Measurements from ENCODE around the gene KAZALD1.

Gene KAZALD1

DNA sequence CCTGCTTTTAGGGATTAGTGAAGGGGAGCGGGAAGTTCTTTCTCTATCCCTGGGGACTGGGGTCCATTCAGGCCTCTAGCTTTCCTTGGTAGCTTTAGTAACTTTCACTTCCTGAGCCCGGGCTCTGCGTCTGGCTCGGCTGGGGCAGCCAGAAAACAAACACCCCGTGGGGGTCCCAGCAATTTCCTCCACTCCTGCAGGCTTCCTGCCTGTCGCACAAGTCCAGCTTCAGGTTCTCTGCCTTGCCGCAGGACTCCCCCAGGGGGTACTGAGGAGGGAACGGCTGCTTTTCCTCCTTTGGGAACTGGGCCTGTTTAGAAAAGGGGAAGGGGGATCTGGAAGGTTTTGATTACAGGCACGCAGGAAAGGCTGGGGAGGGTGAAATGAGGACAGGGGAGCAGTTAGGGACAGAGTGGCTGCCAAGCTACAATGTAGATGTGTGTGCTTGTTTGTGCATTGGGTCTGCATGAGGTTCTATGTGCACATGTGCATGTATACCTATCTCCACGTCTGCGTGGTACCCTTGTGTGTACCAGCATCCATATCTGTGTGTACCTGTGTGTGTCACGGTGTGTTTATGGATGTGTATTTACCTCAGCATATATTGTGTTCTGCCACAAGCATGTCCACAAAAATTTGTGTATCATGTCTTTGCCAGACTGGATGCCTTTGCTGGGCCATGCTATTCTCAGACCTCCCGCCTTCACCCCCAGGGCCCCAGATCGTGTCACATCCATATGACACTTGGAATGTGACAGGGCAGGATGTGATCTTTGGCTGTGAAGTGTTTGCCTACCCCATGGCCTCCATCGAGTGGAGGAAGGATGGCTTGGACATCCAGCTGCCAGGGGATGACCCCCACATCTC lies 2.0 kb downstream of the KAZALD1 start:
- no peak overlapping the region for H3K4me3 ChIP-seq (ENCODE audit: low read depth, low read length)
- TF ChIP-seq, protein P1, sequence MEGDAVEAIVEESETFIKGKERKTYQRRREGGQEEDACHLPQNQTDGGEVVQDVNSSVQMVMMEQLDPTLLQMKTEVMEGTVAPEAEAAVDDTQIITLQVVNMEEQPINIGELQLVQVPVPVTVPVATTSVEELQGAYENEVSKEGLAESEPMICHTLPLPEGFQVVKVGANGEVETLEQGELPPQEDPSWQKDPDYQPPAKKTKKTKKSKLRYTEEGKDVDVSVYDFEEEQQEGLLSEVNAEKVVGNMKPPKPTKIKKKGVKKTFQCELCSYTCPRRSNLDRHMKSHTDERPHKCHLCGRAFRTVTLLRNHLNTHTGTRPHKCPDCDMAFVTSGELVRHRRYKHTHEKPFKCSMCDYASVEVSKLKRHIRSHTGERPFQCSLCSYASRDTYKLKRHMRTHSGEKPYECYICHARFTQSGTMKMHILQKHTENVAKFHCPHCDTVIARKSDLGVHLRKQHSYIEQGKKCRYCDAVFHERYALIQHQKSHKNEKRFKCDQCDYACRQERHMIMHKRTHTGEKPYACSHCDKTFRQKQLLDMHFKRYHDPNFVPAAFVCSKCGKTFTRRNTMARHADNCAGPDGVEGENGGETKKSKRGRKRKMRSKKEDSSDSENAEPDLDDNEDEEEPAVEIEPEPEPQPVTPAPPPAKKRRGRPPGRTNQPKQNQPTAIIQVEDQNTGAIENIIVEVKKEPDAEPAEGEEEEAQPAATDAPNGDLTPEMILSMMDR (IDR thresholded peaks at IDR 0.05; ENCODE audit: insufficient read depth, low read depth, low read length, missing control alignments), result no peak
- no peak for DNase-seq (ENCODE audit: low read depth)

DNA sequence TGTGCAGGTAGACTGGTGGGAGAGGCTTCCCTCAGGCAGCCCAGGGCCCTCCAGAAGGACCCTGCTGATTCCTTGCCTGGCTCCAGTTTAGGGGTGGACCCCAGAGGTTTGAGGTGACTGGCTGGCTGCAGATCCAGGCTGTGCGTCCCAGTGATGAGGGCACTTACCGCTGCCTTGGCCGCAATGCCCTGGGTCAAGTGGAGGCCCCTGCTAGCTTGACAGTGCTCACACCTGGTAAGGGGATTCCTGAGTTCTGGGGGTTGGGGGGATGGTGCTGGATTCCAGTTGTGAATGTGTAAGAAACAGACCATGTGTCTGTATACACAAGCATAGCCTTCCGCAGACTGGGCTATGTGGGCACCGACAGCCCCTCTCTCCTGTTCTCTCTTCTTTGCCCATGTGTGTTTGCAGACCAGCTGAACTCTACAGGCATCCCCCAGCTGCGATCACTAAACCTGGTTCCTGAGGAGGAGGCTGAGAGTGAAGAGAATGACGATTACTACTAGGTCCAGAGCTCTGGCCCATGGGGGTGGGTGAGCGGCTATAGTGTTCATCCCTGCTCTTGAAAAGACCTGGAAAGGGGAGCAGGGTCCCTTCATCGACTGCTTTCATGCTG lies 2.7 kb downstream of the KAZALD1 start:
- no peak overlapping the region for H3K4me3 ChIP-seq (ENCODE audit: low read depth, low read length)
- DNase-seq (ENCODE audit: low read depth), result no peak
- TF ChIP-seq, protein P1 (IDR thresholded peaks at IDR 0.05; ENCODE audit: insufficient read depth, low read depth, low read length, missing control alignments), result no peak

DNA sequence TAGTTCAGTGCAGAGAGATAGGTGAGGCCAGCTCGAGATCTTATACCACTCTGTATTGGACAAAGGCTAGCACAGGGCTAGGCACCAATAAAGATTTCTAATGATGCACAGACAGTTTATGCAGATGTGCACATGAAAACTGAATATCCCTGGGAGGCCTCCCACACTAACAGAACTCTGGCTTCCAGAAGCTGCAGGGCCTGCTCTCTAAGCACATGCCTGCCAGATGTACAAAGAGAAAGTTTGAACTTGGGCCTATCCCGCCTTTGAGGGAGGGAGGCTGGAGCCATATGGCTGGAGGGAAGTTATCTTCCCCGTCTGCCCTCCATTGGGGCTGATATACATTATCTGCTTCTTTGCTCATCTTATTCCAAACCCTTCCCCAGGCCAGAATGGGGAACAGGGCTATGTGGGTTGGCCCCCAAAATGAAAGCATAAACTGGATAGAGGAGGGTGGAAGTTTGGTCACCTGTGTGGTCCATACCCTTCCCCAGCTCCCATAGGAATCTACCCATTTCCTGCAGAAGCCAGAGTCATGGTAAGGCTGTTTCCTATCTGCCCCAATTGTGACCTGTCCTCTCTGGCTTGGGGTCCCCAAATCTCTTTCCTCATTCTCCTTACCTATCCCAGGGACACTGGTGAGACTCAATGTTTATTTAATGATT lies 3.8 kb downstream of the KAZALD1 start:
- DNase-seq (ENCODE audit: low read depth), result no peak
- H3K4me3 ChIP-seq (ENCODE audit: low read depth, low read length), result no peak overlapping the region
- TF ChIP-seq, protein P1 (IDR thresholded peaks at IDR 0.05; ENCODE audit: insufficient read depth, low read depth, low read length, missing control alignments), result no peak

DNA sequence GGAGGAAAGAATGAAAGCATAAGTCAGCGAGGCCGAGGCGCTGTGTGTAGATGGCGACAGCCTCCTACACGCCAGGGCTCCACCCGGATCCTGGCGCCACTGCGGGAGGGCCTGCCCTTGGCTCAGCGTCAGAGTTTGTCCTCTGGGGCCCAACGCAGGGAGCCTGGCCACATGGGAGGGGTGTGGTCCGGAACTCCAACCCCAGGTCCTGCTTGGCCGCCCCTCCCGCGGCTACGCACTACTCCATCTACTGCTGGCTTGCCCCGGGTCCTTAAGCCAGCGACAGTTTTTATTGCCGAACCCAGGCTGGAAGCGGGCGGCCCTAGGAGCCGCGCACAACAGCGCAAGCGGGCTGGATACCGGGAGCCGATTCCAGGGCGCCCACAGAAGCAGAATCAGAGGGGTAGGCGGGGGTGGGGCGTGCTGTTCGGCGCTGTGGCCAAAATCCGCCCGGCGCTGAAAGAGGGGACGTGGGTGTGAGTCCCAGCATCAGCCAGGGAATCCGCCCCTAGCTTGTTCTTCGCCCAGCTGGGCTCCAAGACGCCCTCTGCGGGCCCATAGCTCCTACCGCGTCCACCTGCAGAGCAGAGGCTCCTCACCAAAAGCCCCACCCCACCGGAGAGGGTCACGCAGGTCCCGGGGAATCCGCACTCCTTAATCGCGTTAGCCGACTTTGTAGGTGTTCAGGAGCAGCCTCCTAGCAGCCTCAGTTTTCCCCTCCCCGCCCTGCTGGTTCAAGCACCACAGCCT lies 4.5 kb downstream of the KAZALD1 start:
- peak overlapping the region; percentile 74 for H3K4me3 ChIP-seq (ENCODE audit: low read depth, low read length)
- peak; percentile 68 for DNase-seq (ENCODE audit: low read depth)
- TF ChIP-seq, protein P1 (IDR thresholded peaks at IDR 0.05; ENCODE audit: insufficient read depth, low read depth, low read length, missing control alignments), result peak; percentile 43

DNA sequence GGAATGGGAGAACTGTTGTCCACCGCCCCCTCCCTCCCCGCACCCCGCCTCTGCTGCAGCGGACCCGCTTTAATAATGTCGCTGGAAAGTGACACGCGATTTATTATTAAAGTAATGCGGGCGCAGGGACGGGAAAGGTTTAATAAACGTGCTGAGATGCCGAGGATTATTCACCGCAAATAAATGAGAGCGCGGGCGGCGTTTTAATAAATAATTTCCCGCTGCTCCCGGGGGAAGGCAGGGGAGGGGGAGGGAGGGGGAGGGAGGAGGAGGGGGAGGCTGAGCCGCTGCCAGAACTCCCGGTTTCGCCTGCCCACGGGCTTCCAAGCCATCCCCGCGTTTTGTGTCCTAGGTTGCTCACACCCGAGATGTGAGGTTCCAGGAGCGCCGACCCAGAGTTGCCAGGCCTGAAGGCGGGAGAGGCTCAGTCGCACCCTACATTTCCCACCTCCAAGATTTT lies 5.1 kb downstream of the KAZALD1 start:
- peak overlapping the region; percentile 74 for H3K4me3 ChIP-seq (ENCODE audit: low read depth, low read length)
- no peak for DNase-seq (ENCODE audit: low read depth)
- TF ChIP-seq, protein P1 (IDR thresholded peaks at IDR 0.05; ENCODE audit: insufficient read depth, low read depth, low read length, missing control alignments), result no peak

DNA sequence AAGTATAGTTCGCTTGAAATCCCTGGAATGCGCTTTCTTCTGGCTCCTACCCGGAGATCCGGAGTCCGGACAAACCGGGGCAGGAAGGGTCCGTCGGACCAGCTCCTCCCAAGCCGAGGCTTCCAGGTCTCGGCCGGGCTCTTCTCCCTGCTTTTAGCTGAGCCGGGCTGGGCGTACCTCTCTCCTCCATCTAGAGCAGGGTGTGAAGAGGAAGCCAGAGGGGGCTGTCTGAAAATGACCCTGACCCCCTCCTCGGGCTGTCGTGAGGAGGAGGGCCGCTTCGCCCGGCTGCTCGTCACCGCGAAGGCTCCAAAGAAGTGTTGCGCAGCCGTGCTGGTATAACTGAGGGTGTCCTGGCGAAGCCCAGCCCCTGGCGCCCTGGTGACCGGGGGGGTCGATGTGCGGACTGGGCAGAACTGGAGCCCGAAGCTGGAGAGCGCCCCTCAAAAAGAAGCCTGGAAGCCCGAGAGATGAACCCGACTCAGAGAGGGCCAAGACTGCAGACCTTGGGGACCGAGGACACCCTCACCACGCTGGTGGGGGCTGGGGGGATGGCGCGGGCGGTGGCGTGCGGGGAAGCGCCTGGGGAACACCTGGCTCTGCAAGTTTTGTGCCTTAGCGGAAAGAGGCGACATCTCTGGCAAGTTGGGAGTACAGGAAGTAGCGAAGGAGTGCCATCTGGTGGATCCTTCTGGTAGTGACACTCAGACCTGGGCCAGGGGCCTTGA lies 5.7 kb downstream of the KAZALD1 start:
- peak overlapping the region; percentile 74 for H3K4me3 ChIP-seq (ENCODE audit: low read depth, low read length)
- peak; percentile 91 for DNase-seq (ENCODE audit: low read depth)
- TF ChIP-seq, protein P1 (IDR thresholded peaks at IDR 0.05; ENCODE audit: insufficient read depth, low read depth, low read length, missing control alignments), result peak; percentile 85

Measured in GM12865 (cell line).